Measurements from ENCODE around the gene ARL6IP1.

DNA sequence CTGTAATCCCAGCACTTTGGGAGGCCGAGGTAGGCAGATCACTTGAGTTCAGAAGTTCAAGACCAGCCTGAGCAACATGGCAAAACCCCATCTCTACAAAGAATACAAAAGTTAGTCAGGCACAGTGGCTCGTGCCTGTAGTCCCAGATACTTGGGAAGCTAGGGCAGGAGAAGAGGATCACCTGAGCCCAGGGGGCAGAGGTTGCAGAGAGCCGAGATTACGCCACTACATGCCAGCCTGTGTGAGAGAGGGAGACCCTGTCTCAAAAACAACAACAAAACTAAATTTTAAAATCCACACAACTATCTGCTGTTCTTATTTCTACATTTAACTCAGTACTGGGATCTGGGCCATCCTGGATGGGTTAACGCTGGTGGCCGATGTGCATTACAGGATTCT is 41.2 kb upstream of the ARL6IP1 start:
- TF ChIP-seq CEBPB (IDR thresholded peaks at IDR 0.05; ENCODE audit: low read depth, low read length) = no peak
- TF ChIP-seq, protein P1, sequence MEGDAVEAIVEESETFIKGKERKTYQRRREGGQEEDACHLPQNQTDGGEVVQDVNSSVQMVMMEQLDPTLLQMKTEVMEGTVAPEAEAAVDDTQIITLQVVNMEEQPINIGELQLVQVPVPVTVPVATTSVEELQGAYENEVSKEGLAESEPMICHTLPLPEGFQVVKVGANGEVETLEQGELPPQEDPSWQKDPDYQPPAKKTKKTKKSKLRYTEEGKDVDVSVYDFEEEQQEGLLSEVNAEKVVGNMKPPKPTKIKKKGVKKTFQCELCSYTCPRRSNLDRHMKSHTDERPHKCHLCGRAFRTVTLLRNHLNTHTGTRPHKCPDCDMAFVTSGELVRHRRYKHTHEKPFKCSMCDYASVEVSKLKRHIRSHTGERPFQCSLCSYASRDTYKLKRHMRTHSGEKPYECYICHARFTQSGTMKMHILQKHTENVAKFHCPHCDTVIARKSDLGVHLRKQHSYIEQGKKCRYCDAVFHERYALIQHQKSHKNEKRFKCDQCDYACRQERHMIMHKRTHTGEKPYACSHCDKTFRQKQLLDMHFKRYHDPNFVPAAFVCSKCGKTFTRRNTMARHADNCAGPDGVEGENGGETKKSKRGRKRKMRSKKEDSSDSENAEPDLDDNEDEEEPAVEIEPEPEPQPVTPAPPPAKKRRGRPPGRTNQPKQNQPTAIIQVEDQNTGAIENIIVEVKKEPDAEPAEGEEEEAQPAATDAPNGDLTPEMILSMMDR (conservative IDR thresholded peaks at IDR 0.05; ENCODE audit: low read depth, low read length) = no peak
- no peak for TF ChIP-seq MXI1 (IDR thresholded peaks at IDR 0.05; ENCODE audit: borderline replicate concordance, low read depth, low read length)
